ENCODE data around the gene TRPC1.
"Not testable (repeated sequence)": the region's sequence is repeated elsewhere in the genome, so short reads cannot be mapped to it uniquely, and the experiment has no call there.

The TRPC1 gene

GRCh38 chr3:142746646-142747045 lies 22.8 kb downstream of the TRPC1 start:
- no peak overlapping the region for H3K4me3 ChIP-seq (replicated peaks in 1 of 2; ENCODE audit: low read depth in 2 of 2, low read length in 2 of 2)
- TF ChIP-seq, protein P1, sequence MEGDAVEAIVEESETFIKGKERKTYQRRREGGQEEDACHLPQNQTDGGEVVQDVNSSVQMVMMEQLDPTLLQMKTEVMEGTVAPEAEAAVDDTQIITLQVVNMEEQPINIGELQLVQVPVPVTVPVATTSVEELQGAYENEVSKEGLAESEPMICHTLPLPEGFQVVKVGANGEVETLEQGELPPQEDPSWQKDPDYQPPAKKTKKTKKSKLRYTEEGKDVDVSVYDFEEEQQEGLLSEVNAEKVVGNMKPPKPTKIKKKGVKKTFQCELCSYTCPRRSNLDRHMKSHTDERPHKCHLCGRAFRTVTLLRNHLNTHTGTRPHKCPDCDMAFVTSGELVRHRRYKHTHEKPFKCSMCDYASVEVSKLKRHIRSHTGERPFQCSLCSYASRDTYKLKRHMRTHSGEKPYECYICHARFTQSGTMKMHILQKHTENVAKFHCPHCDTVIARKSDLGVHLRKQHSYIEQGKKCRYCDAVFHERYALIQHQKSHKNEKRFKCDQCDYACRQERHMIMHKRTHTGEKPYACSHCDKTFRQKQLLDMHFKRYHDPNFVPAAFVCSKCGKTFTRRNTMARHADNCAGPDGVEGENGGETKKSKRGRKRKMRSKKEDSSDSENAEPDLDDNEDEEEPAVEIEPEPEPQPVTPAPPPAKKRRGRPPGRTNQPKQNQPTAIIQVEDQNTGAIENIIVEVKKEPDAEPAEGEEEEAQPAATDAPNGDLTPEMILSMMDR (IDR thresholded peaks at IDR 0.05; ENCODE audit: low read depth, low read length) = no peak
- no peak for DNase-seq (ENCODE audit: low read depth in 2 of 2)

DNA sequence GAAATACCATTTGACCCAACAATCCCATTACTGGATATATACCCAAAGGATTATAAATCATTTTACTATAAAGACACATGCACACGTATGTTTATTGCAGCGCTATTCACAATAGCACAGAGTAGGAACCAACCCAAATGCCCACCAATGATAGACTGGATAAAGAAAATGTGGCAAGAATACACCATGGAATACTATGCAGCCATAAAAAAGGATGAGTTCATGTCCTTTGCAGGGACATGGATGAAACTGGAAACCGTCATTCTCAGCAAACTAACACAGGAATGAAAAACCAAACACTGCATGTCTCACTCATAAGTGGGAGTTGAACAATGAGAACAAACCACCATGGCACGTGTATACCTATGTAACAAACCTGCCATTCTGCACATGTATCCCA lies 26.7 kb downstream of the TRPC1 start:
- not testable (repeated sequence) for DNase-seq (ENCODE audit: low read depth in 2 of 2); H3K4me3 ChIP-seq (replicated peaks in 1 of 2; ENCODE audit: low read depth in 2 of 2, low read length in 2 of 2)

GRCh38 chr3:142752605-142753004 lies 28.8 kb downstream of the TRPC1 start:
- not testable (repeated sequence) for DNase-seq (ENCODE audit: low read depth in 2 of 2); H3K4me3 ChIP-seq (replicated peaks in 1 of 2; ENCODE audit: low read depth in 2 of 2, low read length in 2 of 2)

DNA sequence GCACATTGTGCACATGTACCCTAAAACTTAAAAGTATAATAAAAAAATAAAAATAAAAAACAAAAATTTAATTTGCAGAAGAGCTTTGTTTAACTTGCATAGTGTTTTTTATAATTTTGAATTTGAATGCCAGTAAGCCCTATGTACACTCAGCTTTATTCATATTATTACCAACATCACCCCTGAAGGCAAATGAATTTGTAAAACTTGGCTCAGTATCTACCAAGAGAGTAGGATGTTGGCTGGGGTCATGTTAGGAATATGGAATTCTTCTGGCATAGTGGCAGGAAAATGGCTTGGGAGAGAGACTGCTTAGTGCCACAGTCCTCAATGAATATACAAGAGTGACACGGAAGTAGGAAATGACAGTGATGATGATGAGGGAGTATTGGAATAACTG lies 30.7 kb downstream of the TRPC1 start:
- TF ChIP-seq, protein P1 (IDR thresholded peaks at IDR 0.05; ENCODE audit: low read depth, low read length) = no peak
- H3K4me3 ChIP-seq (replicated peaks in 1 of 2; ENCODE audit: low read depth in 2 of 2, low read length in 2 of 2) = no peak overlapping the region
- no peak for DNase-seq (ENCODE audit: low read depth in 2 of 2)

DNA sequence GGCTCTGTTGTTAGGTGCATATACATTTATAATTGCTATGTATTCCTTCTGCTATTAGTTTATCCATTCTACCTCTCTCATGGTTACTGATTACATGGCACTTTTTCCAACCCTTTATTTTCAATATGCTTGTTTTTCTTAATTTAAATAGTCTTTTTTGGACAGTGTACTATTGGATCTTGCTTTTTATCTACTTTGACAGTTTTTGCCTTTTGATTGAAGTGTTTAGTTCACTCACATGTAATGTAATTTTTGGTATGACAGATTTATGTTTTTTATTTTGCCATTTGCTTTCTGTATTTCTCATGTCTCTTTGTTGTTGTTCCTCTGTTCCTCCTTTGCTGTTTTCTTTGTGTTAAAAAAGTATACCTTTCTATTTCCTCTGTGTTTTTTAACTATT lies 44.5 kb downstream of the TRPC1 start:
- TF ChIP-seq, protein P1 (IDR thresholded peaks at IDR 0.05; ENCODE audit: low read depth, low read length) = no peak
- H3K4me3 ChIP-seq (replicated peaks in 1 of 2; ENCODE audit: low read depth in 2 of 2, low read length in 2 of 2) = no peak overlapping the region
- no peak for DNase-seq (ENCODE audit: low read depth in 2 of 2)

- H3K4me3 ChIP-seq (replicated peaks in 1 of 2; ENCODE audit: low read depth in 2 of 2, low read length in 2 of 2) = no peak overlapping the region
- peak in 1 of 2 donors; percentile 19 for DNase-seq (ENCODE audit: low read depth in 2 of 2)
- TF ChIP-seq, protein P1 (IDR thresholded peaks at IDR 0.05; ENCODE audit: low read depth, low read length) = no peak
Observed at GRCh38 chr3:142777927-142778326, 54.1 kb downstream of the TRPC1 start.

GRCh38 chr3:142778541-142778940 lies 54.7 kb downstream of the TRPC1 start:
- DNase-seq (ENCODE audit: low read depth in 2 of 2) = no peak
- TF ChIP-seq, protein P1 (IDR thresholded peaks at IDR 0.05; ENCODE audit: low read depth, low read length) = no peak
- no peak overlapping the region for H3K4me3 ChIP-seq (replicated peaks in 1 of 2; ENCODE audit: low read depth in 2 of 2, low read length in 2 of 2)

DNA sequence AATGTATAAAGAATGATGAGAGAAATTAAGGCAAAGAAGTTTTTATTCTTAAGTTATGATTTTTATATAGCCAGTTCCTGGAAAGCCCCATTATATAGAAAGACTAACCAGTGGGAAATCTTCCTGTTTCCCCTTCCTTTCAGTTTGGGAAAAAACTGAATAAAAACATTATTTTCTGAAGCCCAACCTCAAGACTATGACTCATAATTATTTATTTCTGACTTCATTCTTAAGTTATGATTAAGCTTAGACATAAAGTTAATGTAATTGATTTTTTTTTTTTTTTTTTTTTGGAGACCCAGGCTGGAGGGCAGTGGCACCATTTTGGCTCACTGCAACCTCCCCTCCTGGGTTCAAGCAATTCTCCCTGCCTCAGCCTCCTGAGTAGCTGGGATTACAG lies 55.8 kb downstream of the TRPC1 start:
- DNase-seq (ENCODE audit: low read depth in 2 of 2) = peak in 1 of 2 donors; percentile 47
- H3K4me3 ChIP-seq (replicated peaks in 1 of 2; ENCODE audit: low read depth in 2 of 2, low read length in 2 of 2) = no peak overlapping the region
- TF ChIP-seq, protein P1 (IDR thresholded peaks at IDR 0.05; ENCODE audit: low read depth, low read length) = no peak
